Trophoblast cell (in vitro differentiated cells and primary cell): Measurements from ENCODE around the gene NHLRC3.

Experiments
- DNase-seq, 2 donors: peaks; one replicate each; pipeline ENCODE4 v3.0.0-alpha.2; 2016
- H2AFZ ChIP-seq: 2 replicates; pipeline ENCODE4 v1.6.1; 2013; ENCODE audit warnings: low read length, moderate library complexity, mild to moderate bottlenecking; ENCODE audit not compliant: insufficient read depth, poor library complexity
- H2AK5ac ChIP-seq: 2 replicates; pipeline ENCODE4 v1.6.1; 2013; ENCODE audit warnings: mild to moderate bottlenecking, low read length
- H2BK120ac ChIP-seq: 2 replicates; pipeline ENCODE4 v1.6.1; 2013; ENCODE audit warnings: low read length, mild to moderate bottlenecking, moderate library complexity; ENCODE audit not compliant: insufficient read depth, poor library complexity
- H2BK12ac ChIP-seq: 2 replicates; pipeline ENCODE4 v1.6.1; 2013; ENCODE audit warnings: mild to moderate bottlenecking, low read length, moderate library complexity
- H2BK5ac ChIP-seq: 2 replicates; pipeline ENCODE4 v1.6.1; 2013; ENCODE audit warnings: low read length, low read depth, moderate library complexity, mild to moderate bottlenecking; ENCODE audit not compliant: poor library complexity
- H3K14ac ChIP-seq: 2 replicates; pipeline ENCODE4 v1.6.1; 2013; ENCODE audit warnings: mild to moderate bottlenecking, low read length
- H3K18ac ChIP-seq: 2 replicates; pipeline ENCODE4 v1.6.1; 2013; ENCODE audit warnings: mild to moderate bottlenecking, low read length
- H3K23ac ChIP-seq: 2 replicates; pipeline ENCODE4 v1.6.1; 2013; ENCODE audit warnings: low read length
- H3K27ac ChIP-seq: 2 replicates; pipeline ENCODE4 v1.5.1; 2013; ENCODE audit warnings: low read depth, mild to moderate bottlenecking, inconsistent platforms, low read length, moderate library complexity
- H3K27me3 ChIP-seq: 2 replicates; pipeline ENCODE4 v1.6.1; 2013; ENCODE audit warnings: inconsistent platforms, mild to moderate bottlenecking, low read length, moderate library complexity; ENCODE audit not compliant: insufficient read depth
- H3K36me3 ChIP-seq, 2 experiments: 1 replicate in 1 of 2; 2 replicates in 1 of 2; pipeline ENCODE4 v1.6.1; 2013; ENCODE audit warnings: low read length in 2 of 2, mild to moderate bottlenecking in 2 of 2, moderate library complexity in 1 of 2; ENCODE audit not compliant: insufficient read depth in 2 of 2, control insufficient read depth in 1 of 2
- H3K4ac ChIP-seq: 2 replicates; pipeline ENCODE4 v1.6.1; 2013; ENCODE audit warnings: low read depth, mild to moderate bottlenecking, low read length, moderate library complexity
- H3K4me1 ChIP-seq, 2 experiments: 1 replicate in 1 of 2; 2 replicates in 1 of 2; pipeline ENCODE4 v1.6.1; 2013; ENCODE audit warnings: low read length in 2 of 2, mild to moderate bottlenecking in 2 of 2, moderate library complexity in 1 of 2; ENCODE audit not compliant: insufficient read depth in 2 of 2, control insufficient read depth in 1 of 2
- H3K4me2 ChIP-seq: 2 replicates; pipeline ENCODE4 v1.6.1; 2013; ENCODE audit warnings: inconsistent platforms, mild to moderate bottlenecking, low read length, moderate library complexity
- H3K4me3 ChIP-seq: 2 replicates; pipeline ENCODE4 v1.5.1; 2013; ENCODE audit warnings: mild to moderate bottlenecking, low read depth, low read length, inconsistent platforms
- H3K79me1 ChIP-seq: one replicate; pipeline ENCODE4 v1.6.1; 2013; ENCODE audit warnings: low read length
- H3K79me2 ChIP-seq: 2 replicates; pipeline ENCODE4 v1.6.1; 2013; ENCODE audit warnings: low read length, mild to moderate bottlenecking; ENCODE audit not compliant: control insufficient read depth, insufficient read depth, poor library complexity
- H3K9ac ChIP-seq: 2 replicates; pipeline ENCODE4 v1.6.1; 2013; ENCODE audit warnings: mild to moderate bottlenecking, low read length
- H3K9me3 ChIP-seq: 2 replicates; pipeline ENCODE4 v1.6.1; 2013; ENCODE audit warnings: low read depth, mild to moderate bottlenecking, control low read depth, inconsistent platforms, low read length; ENCODE audit not compliant: insufficient read depth
- H4K12ac ChIP-seq: 2 replicates; pipeline ENCODE4 v1.6.1; 2013; ENCODE audit warnings: low read depth, mild to moderate bottlenecking, low read length, moderate library complexity
- H4K8ac ChIP-seq: 2 replicates; pipeline ENCODE4 v1.6.1; 2013; ENCODE audit warnings: low read depth, mild to moderate bottlenecking, low read length, moderate library complexity
- H4K91ac ChIP-seq: one replicate; pipeline ENCODE4 v1.6.1; 2013; ENCODE audit warnings: low read depth, mild to moderate bottlenecking, low read length, moderate library complexity
- WGBS: extraction: QIAGEN DNeasy Blood & Tissue Kit; methylation state at CpG from one replicate; pipeline ENCODE4 v1.1.7; 2013; ENCODE audit warnings: missing lambda C conversion rate; ENCODE audit not compliant: insufficient read length, insufficient coverage; ENCODE audit errors: extremely low coverage; 5-methylcytosine and 5-hydroxymethylcytosine counted together

NHLRC3 gene

DNA sequence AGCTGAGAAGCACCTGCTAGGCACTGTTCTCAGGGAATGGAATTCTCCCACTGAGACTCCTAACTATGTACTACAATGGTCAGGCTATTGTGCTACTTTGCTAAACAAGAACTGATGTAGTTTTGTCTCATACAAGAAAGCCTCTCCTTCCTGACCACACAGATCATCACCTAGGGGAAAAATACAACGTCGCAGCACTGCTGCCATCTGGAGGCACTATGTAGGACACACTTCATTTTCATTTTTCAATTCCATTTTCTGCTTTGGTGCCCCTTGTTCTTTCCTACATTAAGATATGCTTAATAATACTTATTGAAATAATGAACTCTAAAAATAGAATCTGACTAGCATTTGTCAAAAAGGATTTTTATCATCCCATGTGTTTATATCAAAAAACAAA is 21.5 kb upstream of the NHLRC3 start:
- Histone ChIP-seq H3K36me3 (peaks cover 22 to 38% of the 10 kb centered on the region in 2 experiments), H2AFZ (no peak overlapping the region), H2BK12ac (no peak overlapping the region), H4K12ac (no peak overlapping the region), H3K14ac (no peak overlapping the region), H2BK120ac (no peak overlapping the region), H3K4me1 (no peaks in the 10 kb centered on the region), H3K27me3 (no peaks in the 10 kb centered on the region), H3K27ac (no peak overlapping the region), H2BK5ac (no peak overlapping the region), H3K79me2 (no peaks in the 10 kb centered on the region), H3K79me1 (no peaks in the 10 kb centered on the region), H3K23ac (no peak overlapping the region), H3K9ac (no peak overlapping the region), H3K4me3 (no peak overlapping the region), H3K4ac (no peak overlapping the region), H3K4me2 (no peak overlapping the region), H3K9me3 (no peaks in the 10 kb centered on the region), H4K8ac (no peak overlapping the region), H4K91ac (no peak overlapping the region), H3K18ac (no peak overlapping the region), H2AK5ac (no peak overlapping the region)
- DNase-seq: peak; percentile 35 to 63
- WGBS: no CpG with 5 or more reads among the region's 2 CpGs

DNA sequence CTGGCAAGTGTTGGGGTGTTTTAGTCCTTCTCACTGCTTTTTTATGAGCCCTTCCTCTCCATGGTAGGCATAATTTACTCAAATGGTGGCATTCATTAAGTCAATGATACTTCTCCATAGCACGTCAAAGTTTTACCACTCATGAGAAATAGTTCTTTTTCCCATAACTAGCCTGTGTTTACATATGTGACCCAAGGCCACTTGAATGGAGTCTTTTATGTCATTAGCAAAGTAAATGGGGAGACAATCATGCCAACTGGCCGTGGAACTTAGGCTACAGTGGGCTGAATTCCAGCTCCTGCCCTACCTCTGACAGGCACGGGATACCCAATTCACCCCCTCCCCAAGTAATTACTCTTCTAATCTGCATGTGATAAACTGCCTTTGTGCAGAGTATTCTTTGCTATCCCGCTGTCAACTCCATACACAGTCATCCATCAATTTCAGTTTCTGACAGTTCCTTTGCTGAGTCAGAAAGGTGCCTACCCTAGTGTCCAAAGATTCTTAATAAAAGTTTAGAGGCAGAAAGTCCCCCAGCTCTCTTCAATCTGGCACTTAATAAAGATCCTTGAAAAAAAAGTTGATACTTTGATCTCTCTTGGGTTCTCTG is 17.3 kb upstream of the NHLRC3 start:
- Histone ChIP-seq H3K36me3 (peaks cover 4 to 18% of the 10 kb centered on the region in 2 experiments), H3K4me3 (no peak overlapping the region), H3K4ac (no peak overlapping the region), H3K14ac (no peak overlapping the region), H3K9ac (no peak overlapping the region), H4K91ac (no peak overlapping the region), H3K79me1 (peaks cover 4% of the 10 kb centered on the region), H3K4me1 (peaks cover 3 to 4% of the 10 kb centered on the region in 2 experiments), H4K12ac (no peak overlapping the region), H3K27ac (no peak overlapping the region), H2AK5ac (no peak overlapping the region), H3K9me3 (no peaks in the 10 kb centered on the region), H3K79me2 (no peaks in the 10 kb centered on the region), H2BK120ac (no peak overlapping the region), H3K18ac (no peak overlapping the region), H3K23ac (no peak overlapping the region), H2AFZ (no peak overlapping the region), H3K27me3 (no peaks in the 10 kb centered on the region), H4K8ac (no peak overlapping the region), H2BK5ac (no peak overlapping the region), H2BK12ac (no peak overlapping the region), H3K4me2 (no peak overlapping the region)
- peak in 1 of 2 donors; percentile 6 for DNase-seq
- WGBS: no CpG with 5 or more reads among the region's 4 CpGs

DNA sequence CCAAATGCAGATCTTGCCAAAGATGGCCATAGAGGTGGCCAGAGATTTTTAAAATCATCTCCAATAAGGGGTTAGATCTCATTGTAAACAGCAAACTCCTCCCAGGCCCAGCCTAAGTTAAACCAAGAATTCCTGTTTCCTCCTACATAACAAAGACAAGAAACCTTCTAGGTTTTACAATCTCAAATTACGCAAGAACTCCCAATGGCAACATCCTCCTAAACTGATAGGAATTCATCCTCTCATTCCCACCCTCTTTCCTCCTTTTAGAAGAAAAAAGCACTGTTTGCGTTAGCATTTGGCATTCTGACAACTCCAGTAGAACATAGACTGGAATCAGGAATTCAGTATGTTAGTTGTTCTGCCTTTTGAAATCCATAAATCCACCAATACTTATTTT is 14.9 kb upstream of the NHLRC3 start:
- Histone ChIP-seq H3K4me2 (no peak overlapping the region), H2AFZ (no peak overlapping the region), H3K79me2 (no peaks in the 10 kb centered on the region), H3K14ac (no peak overlapping the region), H2BK5ac (no peak overlapping the region), H3K9me3 (no peaks in the 10 kb centered on the region), H3K9ac (no peak overlapping the region), H3K4me1 (peaks cover 3 to 4% of the 10 kb centered on the region in 2 experiments), H2AK5ac (no peak overlapping the region), H4K12ac (no peak overlapping the region), H4K91ac (no peak overlapping the region), H3K23ac (no peak overlapping the region), H3K4ac (no peak overlapping the region), H3K4me3 (no peak overlapping the region), H2BK120ac (no peak overlapping the region), H3K18ac (no peak overlapping the region), H4K8ac (no peak overlapping the region), H3K27ac (peak overlapping the region; percentile 58), H3K27me3 (no peaks in the 10 kb centered on the region), H3K36me3 (peaks cover 4 to 14% of the 10 kb centered on the region in 2 experiments), H3K79me1 (peaks cover 4% of the 10 kb centered on the region), H2BK12ac (no peak overlapping the region)
- WGBS: no CpG with 5 or more reads among the region's 2 CpGs
- peak; percentile 43 to 94 for DNase-seq

DNA sequence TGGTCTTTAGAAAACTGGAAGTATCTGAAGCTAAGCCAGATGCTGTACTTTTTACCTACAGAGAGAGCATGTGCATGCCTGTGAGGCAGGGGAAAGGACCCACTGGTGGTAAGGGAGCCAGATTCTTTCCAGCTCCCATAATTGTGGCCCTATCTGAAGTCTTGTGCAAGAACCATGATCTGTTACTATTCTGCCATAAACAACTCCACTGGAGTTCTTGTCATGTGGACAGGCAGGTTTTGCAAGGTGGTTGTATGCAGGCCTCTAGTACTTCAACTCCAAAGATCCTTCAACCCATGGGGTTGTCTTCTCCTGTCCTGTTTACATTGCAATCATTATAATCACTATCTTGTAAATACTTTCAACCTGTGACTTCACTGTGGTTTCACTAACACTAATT is 14.5 kb upstream of the NHLRC3 start:
- H3K4me3 ChIP-seq: no peak overlapping the region
- H3K14ac ChIP-seq: no peak overlapping the region
- no peaks in the 10 kb centered on the region for H3K9me3 ChIP-seq
- H3K79me2 ChIP-seq: no peaks in the 10 kb centered on the region
- H3K27me3 ChIP-seq: no peaks in the 10 kb centered on the region
- no peak overlapping the region for H4K12ac ChIP-seq
- H3K18ac ChIP-seq: no peak overlapping the region
- DNase-seq: peak; percentile 93 to 98
- no peak overlapping the region for H3K4me2 ChIP-seq
- peaks cover 3 to 4% of the 10 kb centered on the region in 2 experiments for H3K4me1 ChIP-seq
- H3K9ac ChIP-seq: no peak overlapping the region
- peaks cover 4% of the 10 kb centered on the region for H3K79me1 ChIP-seq
- no peak overlapping the region for H2BK120ac ChIP-seq
- H3K27ac ChIP-seq: peak overlapping the region; percentile 58
- H4K91ac ChIP-seq: no peak overlapping the region
- no peak overlapping the region for H2BK12ac ChIP-seq
- H2BK5ac ChIP-seq: no peak overlapping the region
- no peak overlapping the region for H3K23ac ChIP-seq
- H2AK5ac ChIP-seq: no peak overlapping the region
- H2AFZ ChIP-seq: no peak overlapping the region
- no peak overlapping the region for H4K8ac ChIP-seq
- H3K36me3 ChIP-seq: peaks cover 4 to 14% of the 10 kb centered on the region in 2 experiments
- no peak overlapping the region for H3K4ac ChIP-seq
